Measurements from ENCODE around the gene TMEM45B.
A peak's percentile ranks its signal among the peaks of the same experiment; 100 is the strongest.
"Not testable (repeated sequence)": the region's sequence is repeated elsewhere in the genome, so short reads cannot be mapped to it uniquely, and the experiment has no call there.

Gene TMEM45B

GRCh38 chr11:129853518-129854231 lies 38.0 kb downstream of the TMEM45B start:
- peak; percentile 25 to 46 for DNase-seq

GRCh38 chr11:129854232-129854805 lies 38.7 kb downstream of the TMEM45B start:
- no peak for DNase-seq

GRCh38 chr11:129855086-129855485 lies 39.4 kb downstream of the TMEM45B start:
- DNase-seq, result no peak

- no peak for DNase-seq
Measured at GRCh38 chr11:129856036-129856435, 40.4 kb downstream of the TMEM45B start.

GRCh38 chr11:129861702-129862522 lies 46.3 kb downstream of the TMEM45B start:
- no peak for DNase-seq

- DNase-seq, result no peak
Measured at GRCh38 chr11:129864811-129865210, 49.2 kb downstream of the TMEM45B start.

GRCh38 chr11:129865701-129866100 lies 50.1 kb downstream of the TMEM45B start:
- DNase-seq, result no peak

GRCh38 chr11:129866311-129866710 lies 50.7 kb downstream of the TMEM45B start:
- DNase-seq, result no peak

- DNase-seq, result not testable (repeated sequence)
Measured at GRCh38 chr11:129868626-129869025, 53.0 kb downstream of the TMEM45B start.

- DNase-seq, result no peak
Measured at GRCh38 chr11:129871914-129872313, 56.3 kb downstream of the TMEM45B start.

GRCh38 chr11:129880311-129880710 lies 64.7 kb downstream of the TMEM45B start:
- no peak for DNase-seq

- DNase-seq, result peak; percentile 45 to 57
Measured at GRCh38 chr11:129881570-129882170, 66.0 kb downstream of the TMEM45B start.

GRCh38 chr11:129884581-129884980 lies 68.9 kb downstream of the TMEM45B start:
- DNase-seq, result no peak

- no peak for DNase-seq
Measured at GRCh38 chr11:129885381-129885780, 69.7 kb downstream of the TMEM45B start.

- DNase-seq, result no peak
Measured at GRCh38 chr11:129888451-129888850, 72.8 kb downstream of the TMEM45B start.

- peak in 1 of 2 donors; percentile 20 for DNase-seq
Measured at GRCh38 chr11:129894278-129895125, 78.9 kb downstream of the TMEM45B start.

- peak; percentile 88 to 91 for DNase-seq
Measured at GRCh38 chr11:129895126-129896041, 79.7 kb downstream of the TMEM45B start, which contains the start of gene NFRKB. Gene NFRKB, minus strand, starts transcription at chr11:129895578. Its CDS starts 2,729 bp downstream, at chr11:129892849.

- no peak for DNase-seq
Measured at GRCh38 chr11:129896062-129896461, 80.4 kb downstream of the TMEM45B start.

- DNase-seq, result no peak
Measured at GRCh38 chr11:129905402-129905801, 89.8 kb downstream of the TMEM45B start.

All from stimulated activated CD4-positive, alpha-beta T cell treated with anti-CD3 and anti-CD28 coated beads, Interleukin-2, amount 100 ng/mL, for 24 hours (primary cell).